KMS-11 (cell line): ENCODE data around the gene PRKG1.

Source experiments
- H2AFZ ChIP-seq: fragments of 200-600 bp; sonication (generic); 2 replicates; pipeline ENCODE4 v1.6.1; 2016; ENCODE audit warnings: antibody characterized with exemption, mixed run types, low read depth
- H3K27ac ChIP-seq: fragments of 200-600 bp; sonication (generic); 2 replicates; pipeline ENCODE4 v1.6.1; 2016; ENCODE audit warnings: mild to moderate bottlenecking, mixed run types
- H3K27me3 ChIP-seq: fragments of 200-600 bp; sonication (generic); 2 replicates; pipeline ENCODE4 v1.6.1; 2017; ENCODE audit warnings: mild to moderate bottlenecking, low read depth, mixed run types, moderate library complexity; ENCODE audit not compliant: insufficient read depth
- H3K36me3 ChIP-seq: fragments of 200-600 bp; sonication (generic); 2 replicates; pipeline ENCODE4 v1.6.1; 2017; ENCODE audit warnings: mild to moderate bottlenecking, mixed run types; ENCODE audit not compliant: insufficient read depth
- H3K4me1 ChIP-seq: fragments of 200-600 bp; sonication (generic); 2 replicates; pipeline ENCODE4 v1.6.1; 2016; ENCODE audit warnings: mild to moderate bottlenecking, low read depth, mixed run types; ENCODE audit not compliant: poor library complexity, severe bottlenecking
- H3K4me2 ChIP-seq: fragments of 200-600 bp; sonication (generic); 2 replicates; pipeline ENCODE4 v1.7.0; 2016; ENCODE audit warnings: mild to moderate bottlenecking, mixed run types
- H3K4me3 ChIP-seq: fragments of 200-600 bp; sonication (generic); IDR thresholded peaks from 2 replicates; pipeline ENCODE4 v1.6.1; 2017; ENCODE audit warnings: low read depth, low read length, mixed read lengths; ENCODE audit not compliant: insufficient read depth
- H3K79me2 ChIP-seq: fragments of 200-600 bp; sonication (generic); 2 replicates; pipeline ENCODE4 v1.6.1; 2016; ENCODE audit warnings: low read depth, mixed run types; ENCODE audit not compliant: insufficient read depth
- H3K9ac ChIP-seq: fragments of 200-600 bp; sonication (generic); 2 replicates; pipeline ENCODE4 v1.6.1; 2016; ENCODE audit warnings: mild to moderate bottlenecking, mixed run types
- H4K20me1 ChIP-seq: fragments of 200-600 bp; sonication (generic); 2 replicates; pipeline ENCODE4 v1.6.1; 2016; ENCODE audit warnings: mild to moderate bottlenecking, mixed run types; ENCODE audit not compliant: insufficient read depth
- CTCF ChIP-seq: fragments of 200-600 bp; sonication (generic); conservative IDR thresholded peaks from 2 replicates; pipeline ENCODE4 v1.6.1; 2017; ENCODE audit warnings: low read depth, mild to moderate bottlenecking, antibody characterized with exemption, low read length, moderate library complexity, mixed read lengths

PRKG1 gene

GRCh38 chr10:51227897-51228713 is 153.8 kb downstream of the PRKG1 start:
- no peaks in the 10 kb centered on the region for H3K27me3 ChIP-seq
- no peak overlapping the region for H2AFZ ChIP-seq
- no peak overlapping the region for H3K4me2 ChIP-seq
- H3K79me2 ChIP-seq = no peaks in the 10 kb centered on the region
- no peaks in the 10 kb centered on the region for H4K20me1 ChIP-seq
- TF ChIP-seq CTCF = no peak
- no peaks in the 10 kb centered on the region for H3K4me1 ChIP-seq
- no peaks in the 10 kb centered on the region for H3K36me3 ChIP-seq
- no peak overlapping the region for H3K27ac ChIP-seq
- no peak overlapping the region for H3K4me3 ChIP-seq
- no peak overlapping the region for H3K9ac ChIP-seq

- no peak overlapping the region for H3K9ac ChIP-seq
- no peaks in the 10 kb centered on the region for H3K79me2 ChIP-seq
- H3K4me3 ChIP-seq = no peak overlapping the region
- no peak overlapping the region for H3K4me2 ChIP-seq
- H3K27me3 ChIP-seq = no peaks in the 10 kb centered on the region
- H3K4me1 ChIP-seq = no peaks in the 10 kb centered on the region
- no peaks in the 10 kb centered on the region for H3K36me3 ChIP-seq
- H2AFZ ChIP-seq = no peak overlapping the region
- TF ChIP-seq CTCF = no peak
- H4K20me1 ChIP-seq = no peaks in the 10 kb centered on the region
- H3K27ac ChIP-seq = no peak overlapping the region
Measured at GRCh38 chr10:51228714-51229100, 154.4 kb downstream of the PRKG1 start.

GRCh38 chr10:51230887-51231585 is 156.7 kb downstream of the PRKG1 start:
- Histone ChIP-seq H3K79me2 (no peaks in the 10 kb centered on the region), H3K36me3 (no peaks in the 10 kb centered on the region; the same call in 1 of the 2 replicates), H3K4me2 (no peak overlapping the region), H3K4me1 (no peaks in the 10 kb centered on the region), H2AFZ (no peak overlapping the region), H3K4me3 (no peak overlapping the region), H3K27me3 (no peaks in the 10 kb centered on the region), H4K20me1 (no peaks in the 10 kb centered on the region), H3K27ac (no peak overlapping the region), H3K9ac (no peak overlapping the region)
- TF ChIP-seq CTCF = no peak

GRCh38 chr10:51231754-51232153 is 157.5 kb downstream of the PRKG1 start:
- Histone ChIP-seq H3K9ac (no peak overlapping the region), H3K27me3 (no peaks in the 10 kb centered on the region), H3K4me2 (no peak overlapping the region), H3K27ac (no peak overlapping the region), H3K4me3 (no peak overlapping the region), H2AFZ (no peak overlapping the region), H3K79me2 (no peaks in the 10 kb centered on the region), H3K36me3 (no peaks in the 10 kb centered on the region; the same call in 1 of the 2 replicates), H3K4me1 (no peaks in the 10 kb centered on the region), H4K20me1 (no peaks in the 10 kb centered on the region)
- TF ChIP-seq CTCF = no peak
